LoVo (cell line): ENCODE data around the gene CYTH2.
"Not testable (repeated sequence)": the region's sequence is repeated elsewhere in the genome, so short reads cannot be mapped to it uniquely, and the experiment has no call there.

ENCODE experiments used
- DNase-seq: peaks from one replicate; pipeline ENCODE4 v3.0.0-alpha.2; 2016; ENCODE audit warnings: low spot score

Gene CYTH2

GRCh38 chr19:48478339-48479256, 9.4 kb downstream of the CYTH2 start:
- DNase-seq = no peak

GRCh38 chr19:48479686-48480085, 10.5 kb downstream of the CYTH2 start:
- DNase-seq = no peak

GRCh38 chr19:48480183-48480557, 11.0 kb downstream of the CYTH2 start:
- DNase-seq = no peak

- DNase-seq = no peak
These were observed 11.7 kb downstream of the CYTH2 start for GRCh38 chr19:48480558-48481500.

- no peak for DNase-seq
These were observed 12.9 kb downstream of the CYTH2 start for GRCh38 chr19:48481846-48482639.

GRCh38 chr19:48483301-48483700, 14.1 kb downstream of the CYTH2 start:
- no peak for DNase-seq

- no peak for DNase-seq
These were observed 15.2 kb downstream of the CYTH2 start for GRCh38 chr19:48484247-48484893.

- no peak for DNase-seq
These were observed 15.9 kb downstream of the CYTH2 start for GRCh38 chr19:48484931-48485612.

- not testable (repeated sequence) for DNase-seq
These were observed 17.5 kb downstream of the CYTH2 start for GRCh38 chr19:48486706-48487105.

GRCh38 chr19:48487544-48487943, 18.4 kb downstream of the CYTH2 start:
- no peak for DNase-seq

- peak; percentile 94 for DNase-seq
These were observed 18.8 kb downstream of the CYTH2 start for GRCh38 chr19:48487948-48488347.

- not testable (repeated sequence) for DNase-seq
These were observed 19.3 kb downstream of the CYTH2 start for GRCh38 chr19:48488478-48488877.

- DNase-seq = peak; percentile 74
These were observed 20.5 kb downstream of the CYTH2 start for GRCh38 chr19:48489608-48490216.

GRCh38 chr19:48490981-48491792, 22.0 kb downstream of the CYTH2 start:
- DNase-seq = no peak

- DNase-seq = no peak
These were observed 22.6 kb downstream of the CYTH2 start for GRCh38 chr19:48491793-48492123.

GRCh38 chr19:48492925-48493717, 24.0 kb downstream of the CYTH2 start:
- peak; percentile 98 for DNase-seq

- DNase-seq = no peak
These were observed 24.7 kb downstream of the CYTH2 start for GRCh38 chr19:48493718-48494401.

GRCh38 chr19:48495396-48495795, 26.2 kb downstream of the CYTH2 start:
- no peak for DNase-seq
